HCT116 (cell line): ENCODE measurements around the gene CPNE8. TPM values are rescaled to one million over a fixed set of nuclear protein-coding genes. Genes with fewer than 3 reads are reported as not detected.

Source experiments
- ATAC-seq: fragments of 200-7000 bp; cut with Tn5 transposase; 2 replicates; pipeline ENCODE4 v1.9.1; 2020; ENCODE audit warnings: mild to moderate bottlenecking, moderate library complexity
- BruUV-seq: library from RNA; stranded (reverse); fragments of 400-500 nt; replicated peaks from 2 replicates; lab custom pipeline; 2021; lab: Mats Ljungman, UMichigan
- CTCF ChIA-PET: fragments of 300-600 bp; sonication (Branson Sonifier 250); formaldehyde crosslinking; loops from one replicate; lab custom pipeline; 2021; ENCODE audit warnings: antibody characterized with exemption; lab: Charles Lee
- POLR2A ChIA-PET: fragments of 300-600, 350-600 bp; sonication (Branson Sonifier 250); formaldehyde crosslinking; loops from one replicate; lab custom pipeline; 2021; ENCODE audit warnings: antibody characterized with exemption; lab: Charles Lee
- RAD21 ChIA-PET, 2 experiments: fragments of 300-600 bp; sonication (Branson Sonifier 250); formaldehyde crosslinking; loops; one replicate each; lab custom pipeline; 2023; ENCODE audit warnings: low total read pairs in 2 of 2; ENCODE audit not compliant: uncharacterized antibody in 2 of 2, unreplicated experiment in 2 of 2, low non-redundant PET in 1 of 2; lab: Charles Lee
- DNase-seq: peaks from one replicate; pipeline ENCODE4 v3.0.0-alpha.2; 2010; ENCODE audit warnings: low read depth, low spot score
- H2AFZ ChIP-seq: fragments of 200-600 bp; shearing (Covaris generic), sonication (generic); 2 replicates; pipeline ENCODE4 v1.6.1; 2017; ENCODE audit warnings: low read depth, mixed run types, mixed read lengths, antibody characterized with exemption, low read length; ENCODE audit not compliant: poor library complexity, severe bottlenecking
- H3K27ac ChIP-seq: 2 replicates; pipeline ENCODE4 v1.5.1; 2012; ENCODE audit warnings: low read depth, low read length
- H3K27me3 ChIP-seq: fragments of 200-600 bp; sonication (generic); 2 replicates; pipeline ENCODE4 v1.6.1; 2016; ENCODE audit warnings: mixed run types, low read length, mixed read lengths; ENCODE audit not compliant: insufficient read depth
- H3K36me3 ChIP-seq, 2 experiments: fragments of 200-500 bp in 1 of 2; fragments of 200-600 bp in 1 of 2; sonication (Bioruptor generic) in 1 of 2; sonication (generic) in 1 of 2; 2 replicates each; pipeline versions ENCODE4 v1.5.1 to v1.6.1; 2014 to 2016; ENCODE audit warnings: low read length in 2 of 2, inconsistent platforms in 1 of 2, mixed read lengths in 1 of 2, mixed run types in 1 of 2; ENCODE audit not compliant: insufficient read depth in 2 of 2, control insufficient read depth in 1 of 2
- H3K4me1 ChIP-seq, 2 experiments: fragments of 200-600 bp in 1 of 2; sonication (generic) in 1 of 2; 2 replicates each; pipeline versions ENCODE4 v1.5.1 to v1.6.1; 2012 to 2017; ENCODE audit warnings: low read length in 2 of 2, inconsistent platforms in 1 of 2, mild to moderate bottlenecking in 1 of 2, mixed read lengths in 1 of 2, mixed run types in 1 of 2, moderate library complexity in 1 of 2; ENCODE audit not compliant: insufficient read depth in 2 of 2, control insufficient read depth in 1 of 2
- H3K4me2 ChIP-seq: fragments of 200-600 bp; sonication (generic); 2 replicates; pipeline ENCODE4 v1.6.1; 2017; ENCODE audit warnings: mixed run types, low read length, mixed read lengths
- H3K4me3 ChIP-seq, 2 experiments: fragments of 200-600 bp in 1 of 2; sonication (generic) in 1 of 2; replicated peaks in 1 of 2; 2 replicates each; pipeline ENCODE4 v1.5.1; 2011 to 2016; ENCODE audit warnings: low read length in 2 of 2, control low read depth in 1 of 2, low read depth in 1 of 2, mild to moderate bottlenecking in 1 of 2, mixed read lengths in 1 of 2, mixed run types in 1 of 2
- H3K79me2 ChIP-seq: fragments of 200-600 bp; sonication (generic); 2 replicates; pipeline ENCODE4 v1.6.1; 2017; ENCODE audit warnings: mild to moderate bottlenecking, mixed run types, low read length, moderate library complexity, mixed read lengths; ENCODE audit not compliant: insufficient read depth
- H3K9ac ChIP-seq: fragments of 200-600 bp; sonication (generic); 2 replicates; pipeline ENCODE4 v1.6.1; 2016; ENCODE audit warnings: low read length, mixed read lengths
- H3K9me2 ChIP-seq: fragments of 200-600 bp; sonication (generic), shearing (Covaris generic); 2 replicates; pipeline ENCODE4 v1.6.1; 2017; ENCODE audit warnings: mixed run types, mild to moderate bottlenecking, moderate library complexity; ENCODE audit not compliant: insufficient read depth
- H3K9me3 ChIP-seq, 2 experiments: fragments of 200-500 bp in 1 of 2; fragments of 200-600 bp in 1 of 2; sonication (Bioruptor generic) in 1 of 2; sonication (generic) in 1 of 2; 2 replicates each; pipeline ENCODE4 v1.6.1; 2014 to 2017; ENCODE audit warnings: low read length in 2 of 2, mixed read lengths in 2 of 2, inconsistent platforms in 1 of 2, low read depth in 1 of 2, mild to moderate bottlenecking in 1 of 2, mixed run types in 1 of 2, moderate library complexity in 1 of 2; ENCODE audit not compliant: control insufficient read depth in 1 of 2, insufficient read depth in 1 of 2
- H4K20me1 ChIP-seq: fragments of 200-600 bp; sonication (generic), shearing (Covaris generic); 2 replicates; pipeline ENCODE4 v1.6.1; 2017; ENCODE audit warnings: mixed run types, mild to moderate bottlenecking, moderate library complexity; ENCODE audit not compliant: insufficient read depth
- CEBPB ChIP-seq: IDR thresholded peaks from 2 replicates; pipeline ENCODE4 v1.6.1; 2012; ENCODE audit warnings: low read depth
- EGR1 ChIP-seq: IDR thresholded peaks from 2 replicates; pipeline ENCODE4 v1.6.1; 2012; ENCODE audit warnings: low read depth
- EZH2 ChIP-seq: fragments of 200-600 bp; sonication (generic); IDR thresholded peaks from 2 replicates; pipeline ENCODE4 v1.6.1; 2017; ENCODE audit warnings: antibody characterized with exemption, mixed run types
- EZH2phosphoT487 ChIP-seq: fragments of 200-600 bp; IDR thresholded peaks from 2 replicates; pipeline ENCODE4 v1.6.1; 2018; ENCODE audit warnings: antibody characterized with exemption, borderline replicate concordance
- POLR2A ChIP-seq: IDR thresholded peaks from 2 replicates; pipeline ENCODE4 v1.7.0; 2011; ENCODE audit warnings: borderline replicate concordance; ENCODE audit not compliant: insufficient read depth, insufficient read length; ENCODE audit errors: extremely low read depth
- RAD21 ChIP-seq: IDR thresholded peaks from 2 replicates; pipeline ENCODE4 v1.6.1; 2012; ENCODE audit warnings: low read depth, mild to moderate bottlenecking
- SIN3A ChIP-seq: IDR thresholded peaks from 2 replicates; pipeline ENCODE4 v1.6.1; 2012; ENCODE audit warnings: low read depth
- SP1 ChIP-seq: IDR thresholded peaks from 2 replicates; pipeline ENCODE4 v1.6.1; 2012; ENCODE audit warnings: low read depth
- SRF ChIP-seq: IDR thresholded peaks from 2 replicates; pipeline ENCODE4 v1.6.1; 2012; ENCODE audit warnings: low read depth
- YY1 ChIP-seq: IDR thresholded peaks from 2 replicates; pipeline ENCODE4 v1.6.1; 2011; ENCODE audit warnings: low read length, low read depth, moderate library complexity, mild to moderate bottlenecking; ENCODE audit not compliant: insufficient replicate concordance; ENCODE audit errors: extremely low read depth
- ZFX ChIP-seq: fragments of 450-650 bp; IDR thresholded peaks from 2 replicates; pipeline ENCODE4 v1.6.1; 2017
- ZNF274 ChIP-seq: fragments of 200-500 bp; sonication (Bioruptor generic); IDR thresholded peaks from 2 replicates; pipeline ENCODE4 v1.6.1; 2014; ENCODE audit warnings: mild to moderate bottlenecking, low read depth, low read length, inconsistent platforms
- intact Hi-C: fragments of 100-400 bp; cut with micrococcal nuclease; formaldehyde crosslinking; loops from 2 replicates; pipeline ENCODE4 v1.10.0; 2022
- total RNA-seq: library from RNA; stranded (reverse); gene quantifications from one replicate; pipeline ENCODE4 v1.2.1, GENCODE V29; 2021; ENCODE audit not compliant: unreplicated experiment
- TF ChIP-seq, protein P1 (sequence below): IDR thresholded peaks from 2 replicates; pipeline ENCODE4 v1.6.1; 2012; ENCODE audit warnings: low read depth
- TF ChIP-seq, protein P2 (sequence below), 3 experiments: fragments of 200-600 bp in 1 of 3; sonication (generic) in 1 of 3; IDR thresholded peaks in 2 of 3; conservative IDR thresholded peaks in 1 of 3; 2 replicates each; pipeline ENCODE4 v1.5.1; 2012 to 2017; ENCODE audit warnings: low read depth in 2 of 3, low read length in 2 of 3, antibody characterized with exemption in 1 of 3, borderline replicate concordance in 1 of 3, control low read depth in 1 of 3, mild to moderate bottlenecking in 1 of 3, mixed read lengths in 1 of 3, mixed run types in 1 of 3, moderate library complexity in 1 of 3; ENCODE audit not compliant: insufficient read depth in 1 of 3

CPNE8 gene
- total RNA-seq, 1 experiment from 2014 or later: 14.2 TPM

DNA sequence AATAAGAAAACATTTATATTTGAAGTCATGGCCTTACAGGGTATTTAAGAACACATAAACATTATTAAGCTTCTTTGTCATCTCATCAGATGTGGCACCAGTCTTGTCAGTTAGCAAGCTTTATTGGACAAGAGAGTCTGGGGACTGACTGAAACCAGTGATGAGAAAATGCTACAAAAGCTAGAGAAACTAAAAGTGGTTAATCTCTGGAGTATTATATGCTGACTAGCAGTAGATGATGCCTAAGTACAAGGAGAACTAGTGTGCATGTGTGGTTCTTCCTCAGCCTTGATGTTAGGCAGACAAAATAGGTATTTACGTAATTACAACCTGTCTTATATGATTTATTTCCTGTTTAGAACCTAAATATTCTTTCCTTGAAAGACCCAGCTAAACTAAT lies 176.5 kb downstream of the CPNE8 start:
- no peaks in the 10 kb centered on the region for H3K9me3 ChIP-seq
- RAD21 ChIA-PET: no interaction called here
- no peaks in the 10 kb centered on the region for H3K9me2 ChIP-seq
- BruUV-seq: no TSS peak
- DNase-seq: no peak
- H4K20me1 ChIP-seq: no peaks in the 10 kb centered on the region
- no peaks in the 10 kb centered on the region for H3K4me1 ChIP-seq
- H3K27me3 ChIP-seq: no peaks in the 10 kb centered on the region
- TF ChIP-seq RAD21: no peak
- TF ChIP-seq ZFX: no peak
- TF ChIP-seq SP1: no peak
- TF ChIP-seq, protein P1, sequence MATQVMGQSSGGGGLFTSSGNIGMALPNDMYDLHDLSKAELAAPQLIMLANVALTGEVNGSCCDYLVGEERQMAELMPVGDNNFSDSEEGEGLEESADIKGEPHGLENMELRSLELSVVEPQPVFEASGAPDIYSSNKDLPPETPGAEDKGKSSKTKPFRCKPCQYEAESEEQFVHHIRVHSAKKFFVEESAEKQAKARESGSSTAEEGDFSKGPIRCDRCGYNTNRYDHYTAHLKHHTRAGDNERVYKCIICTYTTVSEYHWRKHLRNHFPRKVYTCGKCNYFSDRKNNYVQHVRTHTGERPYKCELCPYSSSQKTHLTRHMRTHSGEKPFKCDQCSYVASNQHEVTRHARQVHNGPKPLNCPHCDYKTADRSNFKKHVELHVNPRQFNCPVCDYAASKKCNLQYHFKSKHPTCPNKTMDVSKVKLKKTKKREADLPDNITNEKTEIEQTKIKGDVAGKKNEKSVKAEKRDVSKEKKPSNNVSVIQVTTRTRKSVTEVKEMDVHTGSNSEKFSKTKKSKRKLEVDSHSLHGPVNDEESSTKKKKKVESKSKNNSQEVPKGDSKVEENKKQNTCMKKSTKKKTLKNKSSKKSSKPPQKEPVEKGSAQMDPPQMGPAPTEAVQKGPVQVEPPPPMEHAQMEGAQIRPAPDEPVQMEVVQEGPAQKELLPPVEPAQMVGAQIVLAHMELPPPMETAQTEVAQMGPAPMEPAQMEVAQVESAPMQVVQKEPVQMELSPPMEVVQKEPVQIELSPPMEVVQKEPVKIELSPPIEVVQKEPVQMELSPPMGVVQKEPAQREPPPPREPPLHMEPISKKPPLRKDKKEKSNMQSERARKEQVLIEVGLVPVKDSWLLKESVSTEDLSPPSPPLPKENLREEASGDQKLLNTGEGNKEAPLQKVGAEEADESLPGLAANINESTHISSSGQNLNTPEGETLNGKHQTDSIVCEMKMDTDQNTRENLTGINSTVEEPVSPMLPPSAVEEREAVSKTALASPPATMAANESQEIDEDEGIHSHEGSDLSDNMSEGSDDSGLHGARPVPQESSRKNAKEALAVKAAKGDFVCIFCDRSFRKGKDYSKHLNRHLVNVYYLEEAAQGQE: no peak
- no peak for TF ChIP-seq SIN3A
- no peak for TF ChIP-seq POLR2A
- no peak for TF ChIP-seq ZNF274
- no peak for TF ChIP-seq YY1
- TF ChIP-seq EGR1: no peak
- TF ChIP-seq, protein P2, sequence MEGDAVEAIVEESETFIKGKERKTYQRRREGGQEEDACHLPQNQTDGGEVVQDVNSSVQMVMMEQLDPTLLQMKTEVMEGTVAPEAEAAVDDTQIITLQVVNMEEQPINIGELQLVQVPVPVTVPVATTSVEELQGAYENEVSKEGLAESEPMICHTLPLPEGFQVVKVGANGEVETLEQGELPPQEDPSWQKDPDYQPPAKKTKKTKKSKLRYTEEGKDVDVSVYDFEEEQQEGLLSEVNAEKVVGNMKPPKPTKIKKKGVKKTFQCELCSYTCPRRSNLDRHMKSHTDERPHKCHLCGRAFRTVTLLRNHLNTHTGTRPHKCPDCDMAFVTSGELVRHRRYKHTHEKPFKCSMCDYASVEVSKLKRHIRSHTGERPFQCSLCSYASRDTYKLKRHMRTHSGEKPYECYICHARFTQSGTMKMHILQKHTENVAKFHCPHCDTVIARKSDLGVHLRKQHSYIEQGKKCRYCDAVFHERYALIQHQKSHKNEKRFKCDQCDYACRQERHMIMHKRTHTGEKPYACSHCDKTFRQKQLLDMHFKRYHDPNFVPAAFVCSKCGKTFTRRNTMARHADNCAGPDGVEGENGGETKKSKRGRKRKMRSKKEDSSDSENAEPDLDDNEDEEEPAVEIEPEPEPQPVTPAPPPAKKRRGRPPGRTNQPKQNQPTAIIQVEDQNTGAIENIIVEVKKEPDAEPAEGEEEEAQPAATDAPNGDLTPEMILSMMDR (IDR thresholded peaks at IDR 0.05 in 2 of 3, conservative IDR thresholded peaks at IDR 0.05 in 1 of 3; ENCODE audit: borderline replicate concordance in 1 of 3, insufficient read depth in 1 of 3, low read depth in 2 of 3, low read length in 2 of 3): no peak
- no peak for TF ChIP-seq EZH2
- no peak for TF ChIP-seq EZH2phosphoT487
- TF ChIP-seq SRF: no peak
- TF ChIP-seq CEBPB: no peak
- no peaks in the 10 kb centered on the region for H3K36me3 ChIP-seq
- H3K4me2 ChIP-seq: no peak overlapping the region
- H3K79me2 ChIP-seq: no peaks in the 10 kb centered on the region
- no peak overlapping the region for H3K27ac ChIP-seq
- intact Hi-C loops: no loop called here
- no peak for ATAC-seq
- no peak overlapping the region for H2AFZ ChIP-seq
- no peak overlapping the region for H3K9ac ChIP-seq
- CTCF ChIA-PET: no interaction called here
- POLR2A ChIA-PET: no interaction called here
- no peak overlapping the region for H3K4me3 ChIP-seq
